ENCODE measurements around the gene TRAPPC10.

TRAPPC10 gene

DNA sequence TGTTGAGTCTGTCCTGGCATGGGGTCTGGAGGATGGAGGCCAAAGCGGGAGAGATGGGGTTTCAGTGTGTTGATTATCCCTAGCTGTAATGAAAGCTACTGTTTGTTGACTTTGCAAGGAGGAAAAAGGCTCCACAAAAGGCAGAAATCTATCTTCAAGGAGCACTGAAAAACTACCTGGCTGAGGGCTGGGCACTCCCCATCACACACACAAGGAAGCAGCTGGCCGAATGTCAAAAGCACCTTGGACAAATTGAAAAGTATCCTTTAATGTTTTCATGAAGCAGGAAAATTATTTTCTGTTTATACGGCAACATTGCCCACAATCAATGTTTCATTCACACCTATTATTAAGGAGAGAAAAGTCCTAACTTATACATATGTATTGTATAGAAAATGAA lies 67.3 kb downstream of the TRAPPC10 start:
- DNase-seq (ENCODE audit: low read depth in 1 of 2, low spot score in 1 of 2) = no peak
- no peaks in the 10 kb centered on the region for H3K27me3 ChIP-seq (ENCODE audit: insufficient read depth, poor library complexity, severe bottlenecking)
- H3K27ac ChIP-seq (replicated peaks) = no peak overlapping the region
- TF ChIP-seq POLR2AphosphoS5 (IDR thresholded peaks at IDR 0.05; ENCODE audit: low read depth) (no peak), SPI1 (IDR thresholded peaks at IDR 0.05; ENCODE audit: borderline replicate concordance, low read depth) (no peak), CTCF (IDR thresholded peaks at IDR 0.05; ENCODE audit: insufficient read depth, low read length) (no peak), GABPA (IDR thresholded peaks at IDR 0.05; ENCODE audit: low read depth) (no peak)
- TF ChIP-seq, protein P1, sequence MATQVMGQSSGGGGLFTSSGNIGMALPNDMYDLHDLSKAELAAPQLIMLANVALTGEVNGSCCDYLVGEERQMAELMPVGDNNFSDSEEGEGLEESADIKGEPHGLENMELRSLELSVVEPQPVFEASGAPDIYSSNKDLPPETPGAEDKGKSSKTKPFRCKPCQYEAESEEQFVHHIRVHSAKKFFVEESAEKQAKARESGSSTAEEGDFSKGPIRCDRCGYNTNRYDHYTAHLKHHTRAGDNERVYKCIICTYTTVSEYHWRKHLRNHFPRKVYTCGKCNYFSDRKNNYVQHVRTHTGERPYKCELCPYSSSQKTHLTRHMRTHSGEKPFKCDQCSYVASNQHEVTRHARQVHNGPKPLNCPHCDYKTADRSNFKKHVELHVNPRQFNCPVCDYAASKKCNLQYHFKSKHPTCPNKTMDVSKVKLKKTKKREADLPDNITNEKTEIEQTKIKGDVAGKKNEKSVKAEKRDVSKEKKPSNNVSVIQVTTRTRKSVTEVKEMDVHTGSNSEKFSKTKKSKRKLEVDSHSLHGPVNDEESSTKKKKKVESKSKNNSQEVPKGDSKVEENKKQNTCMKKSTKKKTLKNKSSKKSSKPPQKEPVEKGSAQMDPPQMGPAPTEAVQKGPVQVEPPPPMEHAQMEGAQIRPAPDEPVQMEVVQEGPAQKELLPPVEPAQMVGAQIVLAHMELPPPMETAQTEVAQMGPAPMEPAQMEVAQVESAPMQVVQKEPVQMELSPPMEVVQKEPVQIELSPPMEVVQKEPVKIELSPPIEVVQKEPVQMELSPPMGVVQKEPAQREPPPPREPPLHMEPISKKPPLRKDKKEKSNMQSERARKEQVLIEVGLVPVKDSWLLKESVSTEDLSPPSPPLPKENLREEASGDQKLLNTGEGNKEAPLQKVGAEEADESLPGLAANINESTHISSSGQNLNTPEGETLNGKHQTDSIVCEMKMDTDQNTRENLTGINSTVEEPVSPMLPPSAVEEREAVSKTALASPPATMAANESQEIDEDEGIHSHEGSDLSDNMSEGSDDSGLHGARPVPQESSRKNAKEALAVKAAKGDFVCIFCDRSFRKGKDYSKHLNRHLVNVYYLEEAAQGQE (IDR thresholded peaks at IDR 0.05; ENCODE audit: insufficient replicate concordance, low read depth) = no peak
- H3K4me3 ChIP-seq (replicated peaks; ENCODE audit: insufficient read depth, low read length) = no peak overlapping the region

GRCh38 chr21:44079846-44080245 lies 67.7 kb downstream of the TRAPPC10 start:
- no peak overlapping the region for H3K27ac ChIP-seq (replicated peaks)
- no peak for DNase-seq (ENCODE audit: low read depth in 1 of 2, low spot score in 1 of 2)
- H3K4me3 ChIP-seq (replicated peaks; ENCODE audit: insufficient read depth, low read length) = no peak overlapping the region
- TF ChIP-seq SPI1 (IDR thresholded peaks at IDR 0.05; ENCODE audit: borderline replicate concordance, low read depth) (no peak), CTCF (IDR thresholded peaks at IDR 0.05; ENCODE audit: insufficient read depth, low read length) (no peak), GABPA (IDR thresholded peaks at IDR 0.05; ENCODE audit: low read depth) (no peak), POLR2AphosphoS5 (IDR thresholded peaks at IDR 0.05; ENCODE audit: low read depth) (no peak)
- TF ChIP-seq, protein P1 (IDR thresholded peaks at IDR 0.05; ENCODE audit: insufficient replicate concordance, low read depth) = no peak
- H3K27me3 ChIP-seq (ENCODE audit: insufficient read depth, poor library complexity, severe bottlenecking) = no peaks in the 10 kb centered on the region

- H3K27ac ChIP-seq (replicated peaks) = no peak overlapping the region
- no peak for TF ChIP-seq CTCF (IDR thresholded peaks at IDR 0.05; ENCODE audit: insufficient read depth, low read length)
- TF ChIP-seq SPI1 (IDR thresholded peaks at IDR 0.05; ENCODE audit: borderline replicate concordance, low read depth) = no peak
- TF ChIP-seq POLR2AphosphoS5 (IDR thresholded peaks at IDR 0.05; ENCODE audit: low read depth) = no peak
- TF ChIP-seq, protein P1 (IDR thresholded peaks at IDR 0.05; ENCODE audit: insufficient replicate concordance, low read depth) = no peak
- TF ChIP-seq GABPA (IDR thresholded peaks at IDR 0.05; ENCODE audit: low read depth) = no peak
- no peak for DNase-seq (ENCODE audit: low read depth in 1 of 2, low spot score in 1 of 2)
These were observed 70.7 kb downstream of the TRAPPC10 start for GRCh38 chr21:44082648-44083440.

More at GRCh38 chr21:44082648-44083440, 70.7 kb downstream of the TRAPPC10 start:
- Histone ChIP-seq H3K27me3 (ENCODE audit: insufficient read depth, poor library complexity, severe bottlenecking) (no peaks in the 10 kb centered on the region), H3K4me3 (replicated peaks; ENCODE audit: insufficient read depth, low read length) (no peak overlapping the region)
